PC-9 (cell line): ENCODE results near the gene SECTM1.

ENCODE experiments used
- CTCF ChIP-seq: fragments of 200-600 bp; sonication (generic); conservative IDR thresholded peaks from 2 replicates; pipeline ENCODE4 v1.6.1; 2017; ENCODE audit warnings: mixed run types, antibody characterized with exemption, mild to moderate bottlenecking, moderate library complexity
- EZH2 ChIP-seq: fragments of 200-600 bp; sonication (generic); IDR thresholded peaks from 2 replicates; pipeline ENCODE4 v1.8.0; 2017; ENCODE audit warnings: antibody characterized with exemption, low read depth

GRCh38 chr17:82285141-82285540 is 48.4 kb downstream of the SECTM1 start:
- TF ChIP-seq CTCF (no peak), EZH2 (no peak)
